GM23338 (cell line): ENCODE data around the gene LZIC. TPM values are rescaled to one million over a fixed set of nuclear protein-coding genes. Genes with fewer than 3 reads are reported as not detected.

Experiments
- ATAC-seq: fragments of 200-7000 bp; cut with Tn5 transposase; 3 replicates; pipeline ENCODE4 v1.9.1; 2020
- DNase-seq: peaks from one replicate; pipeline ENCODE4 v3.0.0-alpha.2; 2015; ENCODE audit warnings: low spot score
- H2AFZ ChIP-seq: fragments of 200-600 bp; sonication (generic); 2 replicates; pipeline ENCODE4 v1.8.0; 2016; ENCODE audit warnings: antibody characterized with exemption, mild to moderate bottlenecking, moderate library complexity
- H3F3A ChIP-seq: fragments of 200-600 bp; sonication (generic); replicated peaks from 2 replicates; pipeline ENCODE4 v1.8.0; 2017; ENCODE audit warnings: antibody characterized with exemption, mixed run types, low read depth
- H3K27ac ChIP-seq: fragments of 200-600 bp; sonication (generic); 2 replicates; pipeline ENCODE4 v1.6.1; 2016; ENCODE audit warnings: low read depth
- H3K27me3 ChIP-seq: fragments of 200-600 bp; sonication (generic); 2 replicates; pipeline ENCODE4 v1.8.0; 2016; ENCODE audit warnings: mild to moderate bottlenecking, mixed run types, moderate library complexity; ENCODE audit not compliant: insufficient read depth
- H3K36me3 ChIP-seq: fragments of 200-600 bp; sonication (generic); 2 replicates; pipeline ENCODE4 v1.8.0; 2016; ENCODE audit warnings: mild to moderate bottlenecking; ENCODE audit not compliant: insufficient read depth
- H3K4me1 ChIP-seq: fragments of 200-600 bp; sonication (generic); 2 replicates; pipeline ENCODE4 v1.8.0; 2016; ENCODE audit warnings: mild to moderate bottlenecking, moderate library complexity; ENCODE audit not compliant: insufficient read depth
- H3K4me2 ChIP-seq: fragments of 200-600 bp; sonication (generic); 2 replicates; pipeline ENCODE4 v1.7.1; 2017; ENCODE audit warnings: mixed run types
- H3K4me3 ChIP-seq: fragments of 200-600 bp; sonication (generic); 2 replicates; pipeline ENCODE4 v1.6.1; 2016; ENCODE audit warnings: mixed run types
- H3K79me2 ChIP-seq: fragments of 200-600 bp; sonication (generic); replicated peaks from 2 replicates; pipeline ENCODE4 v1.8.0; 2017; ENCODE audit warnings: mild to moderate bottlenecking; ENCODE audit not compliant: insufficient read depth
- H3K9me2 ChIP-seq: fragments of 200-600 bp; sonication (generic); 2 replicates; pipeline ENCODE4 v1.8.0; 2017; ENCODE audit not compliant: insufficient read depth
- H4K20me1 ChIP-seq: fragments of 200-600 bp; sonication (generic); replicated peaks from 2 replicates; pipeline ENCODE4 v1.8.0; 2017; ENCODE audit warnings: mild to moderate bottlenecking; ENCODE audit not compliant: insufficient read depth
- H3K27ac Mint-ChIP-seq: 2 replicates; pipeline ENCODE4 v1.8.0; 2020; ENCODE audit warnings: inconsistent platforms, mild to moderate bottlenecking, moderate library complexity, mixed read lengths
- H3K27me3 Mint-ChIP-seq: 3 replicates; pipeline ENCODE4 v1.8.0; 2022; ENCODE audit warnings: low read depth, mild to moderate bottlenecking, moderate library complexity, mixed read lengths, inconsistent platforms; ENCODE audit not compliant: insufficient read depth, poor library complexity
- H3K36me3 Mint-ChIP-seq: 3 replicates; pipeline ENCODE4 v1.8.0; 2021; ENCODE audit warnings: low read depth, mild to moderate bottlenecking, inconsistent platforms, moderate library complexity, mixed read lengths
- H3K4me1 Mint-ChIP-seq: 3 replicates; pipeline ENCODE4 v1.8.0; 2020; ENCODE audit warnings: mild to moderate bottlenecking, inconsistent platforms, mixed read lengths
- H3K4me3 Mint-ChIP-seq: 3 replicates; pipeline ENCODE4 v1.8.0; 2021; ENCODE audit warnings: moderate library complexity, mild to moderate bottlenecking, inconsistent platforms, mixed read lengths
- H3K9me3 Mint-ChIP-seq: 3 replicates; pipeline ENCODE4 v1.8.0; 2020; ENCODE audit warnings: moderate library complexity, mild to moderate bottlenecking, inconsistent platforms, mixed read lengths
- CREB1 ChIP-seq: fragments of 250-450 bp; sonication (Bioruptor Pico); IDR thresholded peaks from 2 replicates; pipeline ENCODE4 v1.5.0; 2020; ENCODE audit warnings: low read depth, mild to moderate bottlenecking, moderate library complexity
- EZH2 ChIP-seq: fragments of 200-600 bp; sonication (generic); IDR thresholded peaks from one replicate; pipeline ENCODE4 v1.8.0; 2017; ENCODE audit warnings: antibody characterized with exemption, mild to moderate bottlenecking, low read depth; ENCODE audit not compliant: unreplicated experiment
- EZH2phosphoT487 ChIP-seq: fragments of 200-600 bp; sonication (generic); IDR thresholded peaks from one replicate; pipeline ENCODE4 v1.8.1; 2018; ENCODE audit warnings: antibody characterized with exemption; ENCODE audit not compliant: unreplicated experiment
- NANOG ChIP-seq: IDR thresholded peaks from 2 replicates; pipeline ENCODE4 v1.6.1; 2016; ENCODE audit warnings: antibody characterized with exemption, borderline replicate concordance
- STAT1 ChIP-seq: IDR thresholded peaks from one replicate; pipeline ENCODE4 v1.6.1; 2016; ENCODE audit warnings: antibody characterized with exemption; ENCODE audit not compliant: unreplicated experiment
- polyA plus RNA-seq: library from polyadenylated mRNA; unstranded; fragments of >200 nt; fragmentation: Nextera tagmentation; extraction: Ambion mirVana; gene quantifications from 2 replicates; pipeline ENCODE4 v1.2.1, GENCODE V29; 2016
- total RNA-seq: library from RNA; depleted of rRNA; stranded (reverse); fragments of >200 nt; shearing (Covaris generic); gene quantifications from 2 replicates; pipeline ENCODE4 v1.2.3, GENCODE V29; 2014
- TF ChIP-seq, protein P1 (sequence below): IDR thresholded peaks from 2 replicates; pipeline ENCODE4 v1.6.1; 2016; ENCODE audit warnings: antibody characterized with exemption
- TF ChIP-seq, protein P2 (sequence below): IDR thresholded peaks from one replicate; pipeline ENCODE4 v1.6.1; 2018; ENCODE audit warnings: antibody characterized with exemption; ENCODE audit not compliant: unreplicated experiment
- TF ChIP-seq, protein P3 (sequence below), 2 experiments: fragments of 200-600 bp in 1 of 2; sonication (generic) in 1 of 2; conservative IDR thresholded peaks; 2 replicates each; pipeline versions ENCODE4 v1.5.1 to v1.6.1; 2016 to 2017; ENCODE audit warnings: antibody characterized with exemption in 2 of 2, low read depth in 2 of 2, mild to moderate bottlenecking in 2 of 2, moderate library complexity in 1 of 2

LZIC gene
- total and polyA plus RNA-seq, 2 experiments from 2014 or later, result 19.4 to 23.5 TPM

DNA sequence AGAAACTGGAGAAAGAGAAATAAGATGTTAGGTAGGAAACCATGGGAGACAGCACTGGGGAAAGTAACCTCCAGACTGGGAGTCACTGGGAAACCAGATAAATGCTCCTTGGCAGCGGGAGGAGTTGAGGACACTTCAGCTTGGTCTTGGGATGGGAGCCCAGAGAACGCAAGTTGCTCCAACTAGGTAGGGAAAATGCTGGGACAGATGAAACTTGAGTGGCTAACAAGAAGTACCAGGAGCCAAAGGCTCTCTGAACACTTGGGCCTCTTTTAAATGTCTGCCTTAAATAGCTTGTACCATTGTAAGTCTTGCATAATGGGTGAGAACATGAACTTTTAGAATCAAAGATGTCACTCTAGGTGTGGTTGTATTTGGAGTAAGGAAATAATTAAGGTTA is 3.1 kb upstream of the LZIC start:
- Histone ChIP-seq H3F3A (0 out of 2 replicates have a peak, but pooled peaks cover 5% of the 10 kb centered on the region), H3K79me2 (0 out of 2 replicates have a peak, but pooled peaks cover 11% of the 10 kb centered on the region), H3K27me3 (no peaks in the 10 kb centered on the region), H3K4me3 (no peak overlapping the region), H3K4me2 (no peak overlapping the region), H3K27ac (no peak overlapping the region), H4K20me1 (no peaks in the 10 kb centered on the region; the same call in 1 of the 2 replicates), H3K9me2 (no peaks in the 10 kb centered on the region), H3K4me1 (peaks cover 6% of the 10 kb centered on the region; the same call in 1 of the 2 replicates), H2AFZ (no peak overlapping the region), H3K36me3 (no peaks in the 10 kb centered on the region)
- Mint-ChIP-seq H3K9me3 (no peaks in the 10 kb centered on the region), H3K4me3 (no peak overlapping the region), H3K4me1 (peaks cover 12% of the 10 kb centered on the region), H3K36me3 (0 out of 3 replicates have a peak, but pooled peaks cover 2% of the 10 kb centered on the region), H3K27ac (no peak overlapping the region), H3K27me3 (peaks cover 7% of the 10 kb centered on the region)
- TF ChIP-seq, protein P1, sequence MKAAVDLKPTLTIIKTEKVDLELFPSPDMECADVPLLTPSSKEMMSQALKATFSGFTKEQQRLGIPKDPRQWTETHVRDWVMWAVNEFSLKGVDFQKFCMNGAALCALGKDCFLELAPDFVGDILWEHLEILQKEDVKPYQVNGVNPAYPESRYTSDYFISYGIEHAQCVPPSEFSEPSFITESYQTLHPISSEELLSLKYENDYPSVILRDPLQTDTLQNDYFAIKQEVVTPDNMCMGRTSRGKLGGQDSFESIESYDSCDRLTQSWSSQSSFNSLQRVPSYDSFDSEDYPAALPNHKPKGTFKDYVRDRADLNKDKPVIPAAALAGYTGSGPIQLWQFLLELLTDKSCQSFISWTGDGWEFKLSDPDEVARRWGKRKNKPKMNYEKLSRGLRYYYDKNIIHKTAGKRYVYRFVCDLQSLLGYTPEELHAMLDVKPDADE, result no peak
- TF ChIP-seq NANOG (no peak), EZH2 (no peak), STAT1 (no peak), CREB1 (CRISPR knock-in tag) (no peak), EZH2phosphoT487 (no peak)
- TF ChIP-seq, protein P2, sequence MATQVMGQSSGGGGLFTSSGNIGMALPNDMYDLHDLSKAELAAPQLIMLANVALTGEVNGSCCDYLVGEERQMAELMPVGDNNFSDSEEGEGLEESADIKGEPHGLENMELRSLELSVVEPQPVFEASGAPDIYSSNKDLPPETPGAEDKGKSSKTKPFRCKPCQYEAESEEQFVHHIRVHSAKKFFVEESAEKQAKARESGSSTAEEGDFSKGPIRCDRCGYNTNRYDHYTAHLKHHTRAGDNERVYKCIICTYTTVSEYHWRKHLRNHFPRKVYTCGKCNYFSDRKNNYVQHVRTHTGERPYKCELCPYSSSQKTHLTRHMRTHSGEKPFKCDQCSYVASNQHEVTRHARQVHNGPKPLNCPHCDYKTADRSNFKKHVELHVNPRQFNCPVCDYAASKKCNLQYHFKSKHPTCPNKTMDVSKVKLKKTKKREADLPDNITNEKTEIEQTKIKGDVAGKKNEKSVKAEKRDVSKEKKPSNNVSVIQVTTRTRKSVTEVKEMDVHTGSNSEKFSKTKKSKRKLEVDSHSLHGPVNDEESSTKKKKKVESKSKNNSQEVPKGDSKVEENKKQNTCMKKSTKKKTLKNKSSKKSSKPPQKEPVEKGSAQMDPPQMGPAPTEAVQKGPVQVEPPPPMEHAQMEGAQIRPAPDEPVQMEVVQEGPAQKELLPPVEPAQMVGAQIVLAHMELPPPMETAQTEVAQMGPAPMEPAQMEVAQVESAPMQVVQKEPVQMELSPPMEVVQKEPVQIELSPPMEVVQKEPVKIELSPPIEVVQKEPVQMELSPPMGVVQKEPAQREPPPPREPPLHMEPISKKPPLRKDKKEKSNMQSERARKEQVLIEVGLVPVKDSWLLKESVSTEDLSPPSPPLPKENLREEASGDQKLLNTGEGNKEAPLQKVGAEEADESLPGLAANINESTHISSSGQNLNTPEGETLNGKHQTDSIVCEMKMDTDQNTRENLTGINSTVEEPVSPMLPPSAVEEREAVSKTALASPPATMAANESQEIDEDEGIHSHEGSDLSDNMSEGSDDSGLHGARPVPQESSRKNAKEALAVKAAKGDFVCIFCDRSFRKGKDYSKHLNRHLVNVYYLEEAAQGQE, result no peak
- no peak for DNase-seq
- ATAC-seq, result no peak

DNA sequence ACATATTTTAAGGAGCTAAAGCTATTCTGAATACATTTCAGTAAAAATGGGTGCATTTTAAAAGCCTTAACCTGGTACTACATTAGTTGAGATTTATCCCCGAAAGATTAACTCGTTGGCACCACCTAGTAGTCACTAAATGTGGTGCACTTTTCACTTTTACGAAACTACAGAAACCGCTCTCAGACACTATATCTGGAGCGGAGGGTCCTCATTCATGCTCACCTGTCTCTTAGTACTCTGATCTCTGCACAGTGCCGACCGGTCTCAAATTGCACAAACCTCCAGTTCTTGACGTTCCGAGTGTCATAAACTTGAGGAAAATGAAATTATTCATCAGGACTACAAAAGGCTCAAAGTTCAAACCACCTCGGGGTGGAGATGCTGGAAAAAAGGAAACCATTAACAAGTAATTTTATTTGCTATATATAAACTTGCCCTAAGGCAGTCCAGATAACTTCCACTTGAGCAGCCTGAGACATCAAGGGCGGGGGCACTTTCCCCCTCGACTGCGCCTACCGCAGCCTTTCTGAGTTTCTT is 722 bp downstream of the LZIC start:
- peaks cover 2% of the 10 kb centered on the region; the same call in 2 of the 3 replicates for H3K4me1 Mint-ChIP-seq
- peak; percentile 79 for DNase-seq
- no peaks in the 10 kb centered on the region for H3K9me3 Mint-ChIP-seq

More for the DNA sequence above, 722 bp downstream of the LZIC start:
- Mint-ChIP-seq H3K4me3 (peak overlapping the region; percentile 93), H3K27ac (peak overlapping the region; percentile 94), H3K36me3 (peaks cover 8% of the 10 kb centered on the region; the same call in 2 of the 3 replicates), H3K27me3 (peaks cover 4% of the 10 kb centered on the region)
- Histone ChIP-seq H3K36me3 (no peaks in the 10 kb centered on the region), H3K27ac (peak overlapping the region; percentile 94), H3K4me3 (peak overlapping the region; percentile 75), H3K79me2 (0 out of 2 replicates have a peak, but pooled peaks cover 11% of the 10 kb centered on the region), H3F3A (0 out of 2 replicates have a peak, but pooled peaks cover 5% of the 10 kb centered on the region), H3K4me2 (peak overlapping the region; percentile 89), H2AFZ (peak overlapping the region; percentile 95), H3K9me2 (no peaks in the 10 kb centered on the region), H4K20me1 (no peaks in the 10 kb centered on the region; the same call in 1 of the 2 replicates), H3K4me1 (no peaks in the 10 kb centered on the region), H3K27me3 (no peaks in the 10 kb centered on the region)
- TF ChIP-seq, protein P3, sequence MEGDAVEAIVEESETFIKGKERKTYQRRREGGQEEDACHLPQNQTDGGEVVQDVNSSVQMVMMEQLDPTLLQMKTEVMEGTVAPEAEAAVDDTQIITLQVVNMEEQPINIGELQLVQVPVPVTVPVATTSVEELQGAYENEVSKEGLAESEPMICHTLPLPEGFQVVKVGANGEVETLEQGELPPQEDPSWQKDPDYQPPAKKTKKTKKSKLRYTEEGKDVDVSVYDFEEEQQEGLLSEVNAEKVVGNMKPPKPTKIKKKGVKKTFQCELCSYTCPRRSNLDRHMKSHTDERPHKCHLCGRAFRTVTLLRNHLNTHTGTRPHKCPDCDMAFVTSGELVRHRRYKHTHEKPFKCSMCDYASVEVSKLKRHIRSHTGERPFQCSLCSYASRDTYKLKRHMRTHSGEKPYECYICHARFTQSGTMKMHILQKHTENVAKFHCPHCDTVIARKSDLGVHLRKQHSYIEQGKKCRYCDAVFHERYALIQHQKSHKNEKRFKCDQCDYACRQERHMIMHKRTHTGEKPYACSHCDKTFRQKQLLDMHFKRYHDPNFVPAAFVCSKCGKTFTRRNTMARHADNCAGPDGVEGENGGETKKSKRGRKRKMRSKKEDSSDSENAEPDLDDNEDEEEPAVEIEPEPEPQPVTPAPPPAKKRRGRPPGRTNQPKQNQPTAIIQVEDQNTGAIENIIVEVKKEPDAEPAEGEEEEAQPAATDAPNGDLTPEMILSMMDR (conservative IDR thresholded peaks at IDR 0.05; ENCODE audit: low read depth in 2 of 2), result peak; percentile 63 to 74
- TF ChIP-seq CREB1 (CRISPR knock-in tag) (0 out of 2 replicates have a peak, but pooled peaks have one; percentile 16), EZH2phosphoT487 (no peak)
- ATAC-seq, result peak; percentile 60
